Astrocyte of the spinal cord (primary cell): Measurements from ENCODE around the gene OGDH.

Experiments
- DNase-seq: peaks from one replicate; pipeline ENCODE4 v3.0.0; 2011; ENCODE audit warnings: low read depth, low spot score
- H3K4me3 ChIP-seq: 2 replicates; pipeline ENCODE4 v1.5.1; 2011; ENCODE audit warnings: low read depth, mild to moderate bottlenecking, low read length, moderate library complexity
- CTCF ChIP-seq: IDR thresholded peaks from 2 replicates; pipeline ENCODE4 v1.5.1; 2012; ENCODE audit warnings: low read depth, mild to moderate bottlenecking, low read length, inconsistent platforms
- in situ Hi-C: cut with HindIII; loops from 2 replicates; pipeline ENCODE4 v1.10.0; 2017; ENCODE audit warnings: low sequenced_read_pairs

The OGDH gene

GRCh38 chr7:44580945-44581878 is 25.2 kb upstream of the OGDH start:
- in situ Hi-C loops, result no loop called here
- peak overlapping the region; percentile 86 for H3K4me3 ChIP-seq
- no peak for TF ChIP-seq CTCF
- DNase-seq, result no peak

GRCh38 chr7:44581879-44582603 is 24.4 kb upstream of the OGDH start, which contains the start of gene TMED4:
Gene TMED4 (minus strand): TSS chr7:44582231. CDS start chr7:44582206, 25 bp downstream.
- H3K4me3 ChIP-seq, result peak within 1 kb of the TSS; percentile 86
- no peak for TF ChIP-seq CTCF
- in situ Hi-C loops, result no loop called here
- peak; percentile 99 for DNase-seq

- peak overlapping the region; percentile 86 for H3K4me3 ChIP-seq
- in situ Hi-C loops, result no loop called here
- DNase-seq, result no peak
- TF ChIP-seq CTCF, result no peak
Measured at GRCh38 chr7:44583146-44583865, 23.1 kb upstream of the OGDH start.

- in situ Hi-C loops, result no loop called here
- peak; percentile 68 for TF ChIP-seq CTCF
Measured at GRCh38 chr7:44587843-44588711, 18.4 kb upstream of the OGDH start.

GRCh38 chr7:44590910-44591309 is 15.5 kb upstream of the OGDH start:
- TF ChIP-seq CTCF, result no peak

More at GRCh38 chr7:44587843-44588711, 18.4 kb upstream of the OGDH start:
- peak; percentile 72 for DNase-seq
- no peak overlapping the region for H3K4me3 ChIP-seq

More at GRCh38 chr7:44590910-44591309, 15.5 kb upstream of the OGDH start:
- in situ Hi-C loops, result no loop called here
- DNase-seq, result no peak
- no peak overlapping the region for H3K4me3 ChIP-seq
